ENCODE results near the gene RPS15.
A peak's percentile ranks its signal among the peaks of the same experiment; 100 is the strongest.

RPS15 gene

GRCh38 chr19:1438035-1438932, at the start of gene RPS15:
Gene RPS15 (plus strand): TSS chr19:1438396. CDS start chr19:1438426, 30 bp downstream.
- peak; percentile 96 for DNase-seq

- no peak for DNase-seq
Measured at GRCh38 chr19:1388637-1389026, 49.6 kb upstream of the RPS15 start.

GRCh38 chr19:1389033-1389940, 48.9 kb upstream of the RPS15 start:
- no peak for DNase-seq

GRCh38 chr19:1390890-1391423, 47.2 kb upstream of the RPS15 start:
- no peak for DNase-seq

GRCh38 chr19:1392407-1392806, 45.8 kb upstream of the RPS15 start:
- no peak for DNase-seq

- no peak for DNase-seq
Measured at GRCh38 chr19:1392939-1393530, 45.2 kb upstream of the RPS15 start.

GRCh38 chr19:1393841-1394240, 44.4 kb upstream of the RPS15 start:
- DNase-seq, result no peak

- no peak for DNase-seq
Measured at GRCh38 chr19:1394252-1395193, 43.7 kb upstream of the RPS15 start.

GRCh38 chr19:1395194-1396018, 42.8 kb upstream of the RPS15 start:
- DNase-seq, result no peak

- no peak for DNase-seq
Measured at GRCh38 chr19:1396019-1396767, 42.0 kb upstream of the RPS15 start.

- no peak for DNase-seq
Measured at GRCh38 chr19:1396768-1397679, 41.2 kb upstream of the RPS15 start.

- no peak for DNase-seq
Measured at GRCh38 chr19:1397838-1398237, 40.4 kb upstream of the RPS15 start.

- no peak for DNase-seq
Measured at GRCh38 chr19:1399079-1399478, 39.1 kb upstream of the RPS15 start.

GRCh38 chr19:1399745-1400144, 38.5 kb upstream of the RPS15 start:
- DNase-seq, result no peak

GRCh38 chr19:1400281-1401137, 37.7 kb upstream of the RPS15 start:
- no peak for DNase-seq

- DNase-seq, result peak; percentile 64
Measured at GRCh38 chr19:1401138-1401888, 36.9 kb upstream of the RPS15 start, which contains the start of gene GAMT. Gene GAMT (minus strand): TSS chr19:1401542. CDS start chr19:1401476, 66 bp downstream.

- DNase-seq, result no peak
Measured at GRCh38 chr19:1401889-1402217, 36.3 kb upstream of the RPS15 start.
